Hepatocyte (in vitro differentiated cells): Measurements from ENCODE around the gene TRIP12.

Source experiments
- EZH2 ChIP-seq: fragments of 200-600 bp; sonication (generic); IDR thresholded peaks from 2 replicates; pipeline ENCODE4 v1.6.1; 2016; ENCODE audit warnings: antibody characterized with exemption, mild to moderate bottlenecking, borderline replicate concordance
- EZH2phosphoT487 ChIP-seq: fragments of 200-600 bp; sonication (generic); IDR thresholded peaks from one replicate; pipeline ENCODE4 v1.6.1; 2018; ENCODE audit warnings: antibody characterized with exemption, mild to moderate bottlenecking, low read depth, moderate library complexity; ENCODE audit not compliant: unreplicated experiment, severe bottlenecking
- TF ChIP-seq, protein P1 (sequence below): fragments of 200-600 bp; sonication (generic); IDR thresholded peaks from 2 replicates; pipeline ENCODE4 v1.5.1; 2016; ENCODE audit warnings: antibody characterized with exemption, mild to moderate bottlenecking; ENCODE audit not compliant: poor library complexity

DNA sequence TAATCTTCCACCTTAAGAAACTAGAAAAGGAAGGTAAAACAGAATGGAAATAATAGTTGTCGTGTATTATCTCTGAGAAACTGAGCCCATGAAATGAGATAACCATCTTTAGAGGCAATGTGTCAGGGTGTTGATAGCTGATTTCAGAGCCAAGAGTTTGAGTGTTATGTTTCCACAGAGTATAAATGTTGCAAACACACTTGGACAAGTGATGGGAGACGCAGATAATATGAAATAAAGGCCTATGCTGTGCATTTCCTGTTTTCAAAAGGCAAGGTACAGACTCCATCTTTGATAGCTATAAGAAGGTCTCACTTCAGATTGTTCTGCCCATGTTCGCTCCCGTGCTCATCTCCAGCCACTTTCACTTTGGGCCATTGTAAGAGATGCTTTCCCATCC is 181.5 kb downstream of the TRIP12 start:
- TF ChIP-seq, protein P1, sequence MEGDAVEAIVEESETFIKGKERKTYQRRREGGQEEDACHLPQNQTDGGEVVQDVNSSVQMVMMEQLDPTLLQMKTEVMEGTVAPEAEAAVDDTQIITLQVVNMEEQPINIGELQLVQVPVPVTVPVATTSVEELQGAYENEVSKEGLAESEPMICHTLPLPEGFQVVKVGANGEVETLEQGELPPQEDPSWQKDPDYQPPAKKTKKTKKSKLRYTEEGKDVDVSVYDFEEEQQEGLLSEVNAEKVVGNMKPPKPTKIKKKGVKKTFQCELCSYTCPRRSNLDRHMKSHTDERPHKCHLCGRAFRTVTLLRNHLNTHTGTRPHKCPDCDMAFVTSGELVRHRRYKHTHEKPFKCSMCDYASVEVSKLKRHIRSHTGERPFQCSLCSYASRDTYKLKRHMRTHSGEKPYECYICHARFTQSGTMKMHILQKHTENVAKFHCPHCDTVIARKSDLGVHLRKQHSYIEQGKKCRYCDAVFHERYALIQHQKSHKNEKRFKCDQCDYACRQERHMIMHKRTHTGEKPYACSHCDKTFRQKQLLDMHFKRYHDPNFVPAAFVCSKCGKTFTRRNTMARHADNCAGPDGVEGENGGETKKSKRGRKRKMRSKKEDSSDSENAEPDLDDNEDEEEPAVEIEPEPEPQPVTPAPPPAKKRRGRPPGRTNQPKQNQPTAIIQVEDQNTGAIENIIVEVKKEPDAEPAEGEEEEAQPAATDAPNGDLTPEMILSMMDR, result no peak
- no peak for TF ChIP-seq EZH2
- no peak for TF ChIP-seq EZH2phosphoT487
